KMS-11 (cell line): ENCODE results near the gene KCNJ3.

Experiments
- H2AFZ ChIP-seq: fragments of 200-600 bp; sonication (generic); 2 replicates; pipeline ENCODE4 v1.6.1; 2016; ENCODE audit warnings: antibody characterized with exemption, mixed run types, low read depth
- H3K27ac ChIP-seq: fragments of 200-600 bp; sonication (generic); 2 replicates; pipeline ENCODE4 v1.6.1; 2016; ENCODE audit warnings: mild to moderate bottlenecking, mixed run types
- H3K27me3 ChIP-seq: fragments of 200-600 bp; sonication (generic); 2 replicates; pipeline ENCODE4 v1.6.1; 2017; ENCODE audit warnings: mild to moderate bottlenecking, low read depth, mixed run types, moderate library complexity; ENCODE audit not compliant: insufficient read depth
- H3K36me3 ChIP-seq: fragments of 200-600 bp; sonication (generic); 2 replicates; pipeline ENCODE4 v1.6.1; 2017; ENCODE audit warnings: mild to moderate bottlenecking, mixed run types; ENCODE audit not compliant: insufficient read depth
- H3K4me1 ChIP-seq: fragments of 200-600 bp; sonication (generic); 2 replicates; pipeline ENCODE4 v1.6.1; 2016; ENCODE audit warnings: mild to moderate bottlenecking, low read depth, mixed run types; ENCODE audit not compliant: poor library complexity, severe bottlenecking
- H3K4me2 ChIP-seq: fragments of 200-600 bp; sonication (generic); 2 replicates; pipeline ENCODE4 v1.7.0; 2016; ENCODE audit warnings: mild to moderate bottlenecking, mixed run types
- H3K4me3 ChIP-seq: fragments of 200-600 bp; sonication (generic); IDR thresholded peaks from 2 replicates; pipeline ENCODE4 v1.6.1; 2017; ENCODE audit warnings: low read depth, low read length, mixed read lengths; ENCODE audit not compliant: insufficient read depth
- H3K79me2 ChIP-seq: fragments of 200-600 bp; sonication (generic); 2 replicates; pipeline ENCODE4 v1.6.1; 2016; ENCODE audit warnings: low read depth, mixed run types; ENCODE audit not compliant: insufficient read depth
- H3K9ac ChIP-seq: fragments of 200-600 bp; sonication (generic); 2 replicates; pipeline ENCODE4 v1.6.1; 2016; ENCODE audit warnings: mild to moderate bottlenecking, mixed run types
- H4K20me1 ChIP-seq: fragments of 200-600 bp; sonication (generic); 2 replicates; pipeline ENCODE4 v1.6.1; 2016; ENCODE audit warnings: mild to moderate bottlenecking, mixed run types; ENCODE audit not compliant: insufficient read depth
- TF ChIP-seq, protein P1 (sequence below): fragments of 200-600 bp; sonication (generic); conservative IDR thresholded peaks from 2 replicates; pipeline ENCODE4 v1.6.1; 2017; ENCODE audit warnings: low read depth, mild to moderate bottlenecking, antibody characterized with exemption, low read length, moderate library complexity, mixed read lengths

The KCNJ3 gene

DNA sequence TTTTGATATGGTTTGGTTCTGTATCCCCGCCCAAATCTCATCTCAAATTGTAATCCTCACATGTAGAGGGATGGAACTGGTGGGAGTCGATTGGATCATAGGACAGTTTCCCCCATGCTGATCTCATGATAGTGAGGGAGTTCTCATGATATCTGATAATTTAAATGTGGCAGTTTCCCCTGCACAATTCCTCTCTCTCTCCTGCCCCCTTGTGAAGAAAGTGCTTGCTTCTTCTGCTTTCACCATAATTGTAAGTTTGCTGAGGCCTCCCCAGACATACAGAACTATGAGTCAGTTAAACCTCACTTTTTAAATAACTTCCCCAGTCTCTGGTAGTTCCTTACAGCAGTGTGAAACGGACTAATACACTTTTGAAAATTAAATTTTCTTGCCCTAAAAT lies 12.3 kb upstream of the KCNJ3 start:
- H3K27ac ChIP-seq = no peak overlapping the region
- no peak overlapping the region for H3K4me3 ChIP-seq
- TF ChIP-seq, protein P1, sequence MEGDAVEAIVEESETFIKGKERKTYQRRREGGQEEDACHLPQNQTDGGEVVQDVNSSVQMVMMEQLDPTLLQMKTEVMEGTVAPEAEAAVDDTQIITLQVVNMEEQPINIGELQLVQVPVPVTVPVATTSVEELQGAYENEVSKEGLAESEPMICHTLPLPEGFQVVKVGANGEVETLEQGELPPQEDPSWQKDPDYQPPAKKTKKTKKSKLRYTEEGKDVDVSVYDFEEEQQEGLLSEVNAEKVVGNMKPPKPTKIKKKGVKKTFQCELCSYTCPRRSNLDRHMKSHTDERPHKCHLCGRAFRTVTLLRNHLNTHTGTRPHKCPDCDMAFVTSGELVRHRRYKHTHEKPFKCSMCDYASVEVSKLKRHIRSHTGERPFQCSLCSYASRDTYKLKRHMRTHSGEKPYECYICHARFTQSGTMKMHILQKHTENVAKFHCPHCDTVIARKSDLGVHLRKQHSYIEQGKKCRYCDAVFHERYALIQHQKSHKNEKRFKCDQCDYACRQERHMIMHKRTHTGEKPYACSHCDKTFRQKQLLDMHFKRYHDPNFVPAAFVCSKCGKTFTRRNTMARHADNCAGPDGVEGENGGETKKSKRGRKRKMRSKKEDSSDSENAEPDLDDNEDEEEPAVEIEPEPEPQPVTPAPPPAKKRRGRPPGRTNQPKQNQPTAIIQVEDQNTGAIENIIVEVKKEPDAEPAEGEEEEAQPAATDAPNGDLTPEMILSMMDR = 0 out of 2 replicates have a peak, but pooled peaks have one; percentile 9
- no peak overlapping the region for H3K4me2 ChIP-seq
- H3K9ac ChIP-seq = no peak overlapping the region
- no peaks in the 10 kb centered on the region for H4K20me1 ChIP-seq
- no peaks in the 10 kb centered on the region for H3K79me2 ChIP-seq
- no peak overlapping the region for H2AFZ ChIP-seq
- H3K4me1 ChIP-seq = no peaks in the 10 kb centered on the region
- H3K36me3 ChIP-seq = no peaks in the 10 kb centered on the region
- H3K27me3 ChIP-seq = no peaks in the 10 kb centered on the region

DNA sequence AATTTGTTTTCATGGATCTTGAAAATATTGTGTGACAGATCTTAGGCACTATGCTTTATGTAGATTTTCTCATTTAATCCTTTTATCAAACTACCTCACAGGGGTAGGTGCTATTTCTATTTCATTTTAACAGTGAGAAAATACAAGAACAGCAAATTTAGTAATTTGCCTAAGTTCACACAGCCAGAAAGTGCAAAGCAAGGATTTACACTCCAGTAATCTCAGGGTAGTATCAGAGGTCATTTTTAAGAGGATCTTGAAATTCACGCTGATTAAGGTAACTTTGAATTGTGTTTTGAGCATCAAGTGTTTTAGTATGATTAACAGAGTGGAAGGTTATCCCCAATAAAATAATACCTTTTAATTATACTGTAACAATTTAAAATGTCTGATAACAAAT lies 10.1 kb upstream of the KCNJ3 start:
- Histone ChIP-seq H3K36me3 (no peaks in the 10 kb centered on the region), H3K4me1 (no peaks in the 10 kb centered on the region), H3K27me3 (no peaks in the 10 kb centered on the region), H4K20me1 (no peaks in the 10 kb centered on the region), H3K4me2 (no peak overlapping the region), H3K9ac (no peak overlapping the region), H3K4me3 (no peak overlapping the region), H2AFZ (no peak overlapping the region), H3K27ac (no peak overlapping the region), H3K79me2 (no peaks in the 10 kb centered on the region)
- TF ChIP-seq, protein P1 = no peak

DNA sequence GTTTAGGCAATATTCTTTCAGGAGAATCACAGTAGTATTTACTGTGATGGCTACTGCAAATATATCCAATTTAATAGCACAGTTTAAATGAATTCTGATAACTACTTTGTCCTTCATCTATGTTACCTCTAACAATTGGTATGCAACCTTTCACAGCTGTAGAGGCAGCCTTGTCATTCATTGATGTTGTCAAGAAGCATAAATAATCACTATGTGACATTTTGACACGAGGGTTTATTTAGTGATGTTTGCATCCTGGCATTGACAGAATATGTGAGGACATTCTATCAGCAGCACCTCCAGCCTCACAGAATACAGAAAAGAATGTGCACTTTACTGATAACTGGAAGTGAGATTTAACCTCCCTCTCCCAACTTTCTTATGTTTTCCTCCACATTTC lies 9.3 kb upstream of the KCNJ3 start:
- Histone ChIP-seq H3K4me1 (no peaks in the 10 kb centered on the region), H3K36me3 (no peaks in the 10 kb centered on the region), H3K4me3 (no peak overlapping the region), H3K79me2 (no peaks in the 10 kb centered on the region), H3K27ac (no peak overlapping the region), H3K4me2 (no peak overlapping the region), H3K9ac (no peak overlapping the region), H3K27me3 (no peaks in the 10 kb centered on the region), H2AFZ (no peak overlapping the region), H4K20me1 (no peaks in the 10 kb centered on the region)
- TF ChIP-seq, protein P1 = no peak

DNA sequence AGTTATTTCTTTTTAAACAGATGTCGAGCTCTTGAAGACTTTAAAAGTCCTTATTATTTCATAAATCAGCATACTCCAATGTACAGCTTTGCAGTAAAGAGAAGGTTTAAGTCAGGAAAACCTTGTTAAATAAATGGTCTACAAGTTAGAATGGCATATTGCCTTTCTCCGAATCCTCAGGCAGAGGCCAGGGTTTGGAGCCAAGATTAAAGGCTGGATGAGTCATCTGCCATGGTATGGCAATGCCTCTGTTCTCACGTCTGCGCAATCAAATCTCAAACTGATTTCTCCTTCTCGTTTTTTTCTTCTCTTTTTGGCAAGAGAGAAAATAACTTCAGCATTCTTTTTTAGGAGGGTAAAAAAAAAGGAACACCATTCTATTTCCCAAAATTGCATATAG lies 5.6 kb upstream of the KCNJ3 start:
- Histone ChIP-seq H3K9ac (no peak overlapping the region), H4K20me1 (no peaks in the 10 kb centered on the region), H3K79me2 (no peaks in the 10 kb centered on the region), H3K36me3 (no peaks in the 10 kb centered on the region), H2AFZ (no peak overlapping the region), H3K27ac (no peak overlapping the region), H3K4me2 (no peak overlapping the region), H3K4me3 (no peak overlapping the region), H3K27me3 (no peaks in the 10 kb centered on the region), H3K4me1 (no peaks in the 10 kb centered on the region)
- TF ChIP-seq, protein P1 = no peak
